Stromal cell of bone marrow (primary cell): ENCODE measurements around the gene MRPL28.
"Not testable (repeated sequence)": the region's sequence is repeated elsewhere in the genome, so short reads cannot be mapped to it uniquely, and the experiment has no call there.

Experiments
- DNase-seq: peaks from one replicate; pipeline ENCODE4 v3.0.0-alpha.2; 2012; ENCODE audit warnings: low read depth

The MRPL28 gene

GRCh38 chr16:339680-340079 is 30.7 kb downstream of the MRPL28 start:
- DNase-seq, result no peak

GRCh38 chr16:337975-338575 is 32.3 kb downstream of the MRPL28 start:
- DNase-seq, result no peak

- no peak for DNase-seq
Observed at GRCh38 chr16:337437-337836, 32.9 kb downstream of the MRPL28 start.

- no peak for DNase-seq
Observed at GRCh38 chr16:336269-336668, 34.1 kb downstream of the MRPL28 start.

GRCh38 chr16:334861-335632 is 35.3 kb downstream of the MRPL28 start:
- DNase-seq, result not testable (repeated sequence)

- DNase-seq, result not testable (repeated sequence)
Observed at GRCh38 chr16:334164-334832, 36.0 kb downstream of the MRPL28 start.

GRCh38 chr16:333406-334094 is 36.8 kb downstream of the MRPL28 start:
- DNase-seq, result no peak

GRCh38 chr16:331181-331814 is 39.0 kb downstream of the MRPL28 start:
- DNase-seq, result not testable (repeated sequence)

GRCh38 chr16:330741-331140 is 39.6 kb downstream of the MRPL28 start:
- no peak for DNase-seq

- DNase-seq, result no peak
Observed at GRCh38 chr16:325375-326145, 44.8 kb downstream of the MRPL28 start.

- no peak for DNase-seq
Observed at GRCh38 chr16:324451-325334, 45.6 kb downstream of the MRPL28 start.

GRCh38 chr16:324201-324450 is 46.2 kb downstream of the MRPL28 start:
- DNase-seq, result no peak

GRCh38 chr16:322476-323143 is 47.7 kb downstream of the MRPL28 start:
- DNase-seq, result no peak

GRCh38 chr16:321532-321931 is 48.8 kb downstream of the MRPL28 start:
- no peak for DNase-seq

GRCh38 chr16:320206-320605 is 50.1 kb downstream of the MRPL28 start:
- no peak for DNase-seq

- DNase-seq, result no peak
Observed at GRCh38 chr16:318628-319027, 51.7 kb downstream of the MRPL28 start.

- DNase-seq, result no peak
Observed at GRCh38 chr16:317583-317982, 52.8 kb downstream of the MRPL28 start.
